Right atrium auricular region (tissue), 2 donors: ENCODE measurements around the gene SPOCK1. TPM values are rescaled to one million over a fixed set of nuclear protein-coding genes. Genes with fewer than 3 reads are reported as not detected.

Experiments
- DNase-seq: peaks from one replicate; pipeline ENCODE4 v3.0.0-alpha.2; 2019; ENCODE audit warnings: low spot score
- H3K27ac ChIP-seq, 2 donors: fragments of 200-600 bp; sonication (generic); 1 replicate in 1 of 2; 2 replicates in 1 of 2; pipeline ENCODE4 v1.5.1; 2016 to 2019
- H3K27me3 ChIP-seq, 2 donors: fragments of 200-600 bp; sonication (generic); one replicate each; pipeline versions ENCODE4 v1.5.1 to v1.6.0; 2017 to 2019
- H3K36me3 ChIP-seq: fragments of 200-600 bp; sonication (generic); one replicate; pipeline ENCODE4 v1.5.1; 2016
- H3K4me1 ChIP-seq, 2 donors: fragments of 200-600 bp; sonication (generic); one replicate each; pipeline versions ENCODE4 v1.5.1 to v1.6.0; 2017 to 2019
- H3K4me3 ChIP-seq, 2 donors: fragments of 200-600 bp; sonication (generic); 1 replicate in 1 of 2; 2 replicates in 1 of 2; pipeline ENCODE4 v1.5.1; 2017 to 2019; ENCODE audit warnings: mild to moderate bottlenecking in 1 of 2, moderate library complexity in 1 of 2
- H3K9me3 ChIP-seq, 2 donors: fragments of 200-600 bp; sonication (generic); one replicate each; pipeline ENCODE4 v1.5.1; 2019
- CTCF ChIP-seq, 2 donors: fragments of 200-600 bp; sonication (generic); IDR thresholded peaks; one replicate each; pipeline ENCODE4 v1.5.1; 2019; ENCODE audit warnings: antibody characterized with exemption in 2 of 2
- total RNA-seq, 2 donors: library from RNA; depleted of rRNA; stranded (reverse); fragments of >200 nt; gene quantifications; one replicate each; pipeline ENCODE4 v1.1.0, GENCODE V29; 2016

The SPOCK1 gene
- total RNA-seq, 2 donors from 2014 or later, result 59.8 to 84.5 TPM

DNA sequence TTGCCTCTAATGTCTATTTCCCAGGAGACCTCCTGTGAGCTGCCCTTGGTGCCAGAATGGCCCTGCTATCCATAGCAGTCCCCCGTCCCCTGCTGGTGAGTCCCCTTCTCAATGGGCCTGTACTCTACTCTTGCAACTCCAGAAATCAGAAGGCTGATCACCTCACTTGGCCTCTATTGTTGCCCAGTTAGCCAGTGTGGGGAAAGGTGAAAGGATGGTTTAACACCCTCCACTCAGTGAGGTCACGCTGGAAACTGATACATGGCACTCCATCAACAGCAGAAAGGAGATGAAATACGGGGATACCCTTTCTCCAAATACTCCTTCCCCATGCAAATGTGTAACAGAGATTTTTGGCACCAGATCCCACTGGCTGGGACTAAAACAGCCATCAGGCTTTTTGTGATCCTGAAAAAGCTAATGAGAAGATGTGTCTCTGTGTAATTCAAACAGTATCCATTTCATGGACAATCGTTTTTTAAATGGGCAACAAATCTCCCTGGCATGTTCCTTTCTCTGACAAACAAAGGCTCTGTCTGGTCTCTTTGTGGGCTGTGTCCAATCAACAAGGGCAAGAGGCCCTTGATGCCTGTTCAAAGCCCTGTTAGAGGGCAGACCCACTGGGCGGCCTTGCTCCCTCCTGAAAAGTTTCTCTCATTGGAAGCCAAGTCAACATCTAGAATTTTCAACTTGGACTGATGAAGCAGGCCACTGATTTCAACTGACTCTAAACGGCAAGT is 343.7 kb downstream of the SPOCK1 start:
- Histone ChIP-seq H3K9me3 (no peaks in the 10 kb centered on the region), H3K4me1 (no peaks in the 10 kb centered on the region), H3K4me3 (no peak overlapping the region), H3K27me3 (no peaks in the 10 kb centered on the region), H3K27ac (no peak overlapping the region), H3K36me3 (no peaks in the 10 kb centered on the region)
- no peak for DNase-seq
- no peak for TF ChIP-seq CTCF (IDR thresholded peaks at IDR 0.05)

- no peak for TF ChIP-seq CTCF (IDR thresholded peaks at IDR 0.05)
- Histone ChIP-seq H3K36me3 (no peaks in the 10 kb centered on the region), H3K27ac (no peak overlapping the region), H3K4me3 (no peak overlapping the region), H3K4me1 (no peaks in the 10 kb centered on the region), H3K27me3 (no peaks in the 10 kb centered on the region), H3K9me3 (no peaks in the 10 kb centered on the region)
- no peak for DNase-seq
Measured at GRCh38 chr5:137152616-137153015, 346.5 kb downstream of the SPOCK1 start.

- H3K4me3 ChIP-seq, result no peak overlapping the region
- H3K9me3 ChIP-seq, result no peaks in the 10 kb centered on the region
- TF ChIP-seq CTCF (IDR thresholded peaks at IDR 0.05), result no peak
- no peak for DNase-seq
- no peak overlapping the region for H3K27ac ChIP-seq
- no peaks in the 10 kb centered on the region for H3K36me3 ChIP-seq
- H3K4me1 ChIP-seq, result peaks cover 0 to 5% of the 10 kb centered on the region in 2 donors
- H3K27me3 ChIP-seq, result no peaks in the 10 kb centered on the region
Measured at GRCh38 chr5:137148655-137149054, 350.5 kb downstream of the SPOCK1 start.

DNA sequence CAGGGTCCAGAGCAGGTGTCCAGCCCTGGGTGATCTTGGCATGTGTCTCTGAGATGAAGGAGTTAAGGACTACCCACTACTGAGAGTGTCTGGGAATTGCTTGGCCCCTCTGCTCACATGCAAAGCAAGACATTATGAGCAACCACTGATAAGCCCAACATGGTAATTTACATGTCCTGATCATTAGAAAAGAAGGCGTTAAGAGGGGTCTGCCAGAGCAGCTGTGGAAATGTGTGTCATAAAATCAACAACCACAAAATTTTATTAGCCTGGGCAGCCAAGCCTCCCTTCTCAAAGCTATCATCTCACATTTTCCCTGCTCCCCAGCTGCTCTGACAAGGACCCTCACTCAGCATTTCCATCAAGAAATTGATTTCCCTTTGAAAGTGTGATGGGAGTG is 351.0 kb downstream of the SPOCK1 start:
- no peaks in the 10 kb centered on the region for H3K27me3 ChIP-seq
- DNase-seq, result no peak
- H3K36me3 ChIP-seq, result no peaks in the 10 kb centered on the region
- peaks cover 0 to 5% of the 10 kb centered on the region in 2 donors for H3K4me1 ChIP-seq
- TF ChIP-seq CTCF (IDR thresholded peaks at IDR 0.05), result no peak
- H3K9me3 ChIP-seq, result no peaks in the 10 kb centered on the region
- no peak overlapping the region for H3K4me3 ChIP-seq
- H3K27ac ChIP-seq, result no peak overlapping the region

GRCh38 chr5:137147346-137147745 is 351.8 kb downstream of the SPOCK1 start:
- DNase-seq, result no peak
- H3K27me3 ChIP-seq, result no peaks in the 10 kb centered on the region
- H3K36me3 ChIP-seq, result no peaks in the 10 kb centered on the region
- TF ChIP-seq CTCF (IDR thresholded peaks at IDR 0.05), result no peak
- H3K9me3 ChIP-seq, result no peaks in the 10 kb centered on the region
- no peak overlapping the region for H3K27ac ChIP-seq
- peaks cover 0 to 7% of the 10 kb centered on the region in 2 donors for H3K4me1 ChIP-seq
- H3K4me3 ChIP-seq, result no peak overlapping the region

DNA sequence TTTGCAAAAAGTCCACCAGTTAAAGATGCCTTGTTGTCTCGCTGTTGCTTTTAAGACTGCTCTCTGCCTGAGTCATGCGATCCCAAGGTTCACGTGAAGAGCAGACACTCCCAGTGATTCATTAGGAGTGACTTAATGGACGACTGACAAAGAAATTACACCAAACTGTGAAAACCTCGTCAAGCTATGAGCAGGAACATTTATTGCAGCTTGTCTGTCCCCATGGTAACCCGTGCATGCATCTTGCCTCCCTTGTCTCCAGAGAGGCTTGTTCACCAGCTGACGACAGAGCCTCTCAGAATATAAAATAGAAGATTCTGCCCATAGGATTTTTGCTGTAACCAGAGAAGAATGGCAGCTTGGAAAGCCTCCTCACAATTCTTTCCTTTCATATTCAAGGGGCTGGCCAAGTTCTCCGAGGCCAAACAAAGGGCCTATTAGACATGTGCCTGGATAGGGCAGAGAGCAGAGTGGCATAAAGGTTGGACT is 352.7 kb downstream of the SPOCK1 start:
- Histone ChIP-seq H3K27ac (peak overlapping the region; percentile 52 to 72), H3K9me3 (no peaks in the 10 kb centered on the region), H3K36me3 (no peaks in the 10 kb centered on the region), H3K27me3 (no peaks in the 10 kb centered on the region), H3K4me3 (no peak overlapping the region), H3K4me1 (peaks cover 0 to 16% of the 10 kb centered on the region in 2 donors)
- peak; percentile 81 for DNase-seq
- TF ChIP-seq CTCF (IDR thresholded peaks at IDR 0.05), result no peak
